Measurements from ENCODE around the gene CHTF18.

- no peak for TF ChIP-seq CTCF (conservative IDR thresholded peaks at IDR 0.05; ENCODE audit: low read length)
- no peak for TF ChIP-seq EZH2phosphoT487 (IDR thresholded peaks at IDR 0.05; ENCODE audit: borderline replicate concordance, low read depth, low read length)
Measured at GRCh38 chr16:802461-802860, 14.0 kb downstream of the CHTF18 start.

Data from OCI-LY7 (cell line).